Pancreas (tissue), 10 donors: Measurements from ENCODE around the gene BRSK1. TPM values are rescaled to one million over a fixed set of nuclear protein-coding genes. Genes with fewer than 3 reads are reported as not detected.

Source experiments
- ATAC-seq, 4 donors: fragments of 200-7000 bp; cut with Tn5 transposase; one replicate each; pipeline versions ENCODE4 v1.8.0 to v1.9.1; 2020; ENCODE audit warnings: mild to moderate bottlenecking in 4 of 4, moderate library complexity in 4 of 4
- DNase-seq, 6 donors: peaks; one replicate each; pipeline ENCODE4 v3.0.0-alpha.2; 2020
- FAIRE-seq: peaks from 2 replicates; lab custom pipeline; 2012; peaks lifted over from hg19 to GRCh38; lab: Jason Lieb, UNC
- H3K27ac ChIP-seq, 4 donors: fragments of 200-600 bp; sonication (generic); 1 replicate in 3 of 4; 2 replicates in 1 of 4; pipeline versions ENCODE4 v1.5.0 to v1.8.0; 2020
- H3K27me3 ChIP-seq, 4 donors: fragments of 200-600 bp; one replicate each; pipeline ENCODE4 v1.8.0; 2021
- H3K36me3 ChIP-seq, 3 donors: fragments of 200-600 bp; sonication (generic) in 1 of 3; one replicate each; pipeline versions ENCODE4 v1.5.0 to v1.8.0; 2020 to 2021
- H3K4me1 ChIP-seq, 3 donors: fragments of 200-600 bp; one replicate each; pipeline ENCODE4 v1.8.0; 2021
- H3K4me3 ChIP-seq, 4 donors: fragments of 200-600 bp; sonication (generic) in 2 of 4; one replicate each; pipeline versions ENCODE4 v1.5.0 to v1.8.0; 2020 to 2021
- H3K9me3 ChIP-seq, 4 donors: fragments of 200-600 bp; one replicate each; pipeline ENCODE4 v1.8.0; 2021
- CTCF ChIP-seq, 4 donors: fragments of 200-600 bp; sonication (generic) in 3 of 4; IDR thresholded peaks; one replicate each; pipeline versions ENCODE4 v1.5.0 to v1.8.0; 2021; ENCODE audit warnings: antibody characterized with exemption in 4 of 4
- WGBS, 2 donors: extraction: QIAGEN DNeasy Blood & Tissue Kit; methylation state at CpG; one replicate each; pipeline ENCODE4 v1.1.7; 2013; 5-methylcytosine and 5-hydroxymethylcytosine counted together
- intact Hi-C, 3 donors: fragments of 100-400 bp; cut with DNase I; formaldehyde crosslinking; loops; one replicate each; pipeline versions ENCODE4 v1.11.1 to v1.14.2; 2022
- polyA plus RNA-seq, 2 donors: library from polyadenylated mRNA; stranded (reverse); fragments of 200-250 nt; gene quantifications; one replicate each; pipeline ENCODE4 v1.2.3, GENCODE V29; 2013
- total RNA-seq, 6 donors: library from RNA; stranded (reverse); fragmentation: NEBNext Ultra II Directional in 4 of 6; extraction: Animal tissue kit (Norgen Biotek cat#: 25700) in 4 of 6; gene quantifications; one replicate each; pipeline versions ENCODE4 v1.2.1 to v1.2.4, GENCODE V29; 2021 to 2023
- donor health status: healthy with polysubstance abuse.
- donor health status: DM: no; HTN: no; CAD: no; lungs with moderate emphysema.
- donor health status: DM: no; HTN: no; CAD: no.
- donor health status: control.
- donor health status: control.
- donor health status: Bipolar disorder and iron deficiency.
- donor health status: DM: yes; HTN: yes; CAD: no.
- donor health status: DM: no; HTN: no; CAD: no.
- donor health status: DM: no; HTN: no; CAD: no.
- donor health status: DM: yes; HTN: yes; CAD: no.

BRSK1 gene
- total and polyA plus RNA-seq, 8 donors: 0.46 to 9.2 (median 2.0) TPM

GRCh38 chr19:55241143-55241934 lies 42.5 kb upstream of the BRSK1 start:
- TF ChIP-seq CTCF (IDR thresholded peaks at IDR 0.05): no peak
- no peaks in the 10 kb centered on the region for H3K4me1 ChIP-seq
- H3K27me3 ChIP-seq: no peaks in the 10 kb centered on the region
- ATAC-seq (peak in 1 of 4 donors; percentile 23), FAIRE-seq (no peak), DNase-seq (peak in 1 of 6 donors; percentile 24)
- H3K4me3 ChIP-seq: no peak overlapping the region
- intact Hi-C loops: no loop called here
- peaks cover 5 to 80% (median 40%) of the 10 kb centered on the region in 3 donors for H3K36me3 ChIP-seq
- H3K9me3 ChIP-seq: no peaks in the 10 kb centered on the region
- H3K27ac ChIP-seq: no peak overlapping the region
- 92 to 93% methylated on average over 35 to 37 of the region's 37 CpGs for WGBS, 2 donors

GRCh38 chr19:55241935-55242464 lies 41.8 kb upstream of the BRSK1 start:
- ATAC-seq: no peak

GRCh38 chr19:55242517-55242916 lies 41.3 kb upstream of the BRSK1 start:
- Histone ChIP-seq H3K27ac (no peak overlapping the region), H3K9me3 (no peaks in the 10 kb centered on the region), H3K27me3 (no peaks in the 10 kb centered on the region), H3K4me3 (no peak overlapping the region), H3K4me1 (no peaks in the 10 kb centered on the region), H3K36me3 (peaks cover 5 to 77% (median 38%) of the 10 kb centered on the region in 3 donors)
- intact Hi-C loops: no loop called here
- 84 to 87% methylated on average over 7 of the region's 7 CpGs for WGBS, 2 donors
- no peak for TF ChIP-seq CTCF (IDR thresholded peaks at IDR 0.05)
- no peak for FAIRE-seq
- no peak for ATAC-seq
- no peak for DNase-seq

More at GRCh38 chr19:55241935-55242464, 41.8 kb upstream of the BRSK1 start:
- Histone ChIP-seq H3K4me3 (no peak overlapping the region), H3K36me3 (peaks cover 5 to 77% (median 38%) of the 10 kb centered on the region in 3 donors), H3K4me1 (no peaks in the 10 kb centered on the region), H3K27ac (no peak overlapping the region), H3K27me3 (no peaks in the 10 kb centered on the region), H3K9me3 (no peaks in the 10 kb centered on the region)
- TF ChIP-seq CTCF (IDR thresholded peaks at IDR 0.05): no peak
- 92 to 94% methylated on average over 16 of the region's 16 CpGs for WGBS, 2 donors
- DNase-seq (peak in 1 of 6 donors; percentile 45), FAIRE-seq (no peak)
- intact Hi-C loops: no loop called here

GRCh38 chr19:55244004-55244680 lies 39.7 kb upstream of the BRSK1 start:
- intact Hi-C loops: no loop called here
- Histone ChIP-seq H3K36me3 (peaks cover 4 to 62% (median 33%) of the 10 kb centered on the region in 3 donors), H3K27me3 (no peaks in the 10 kb centered on the region), H3K4me1 (no peaks in the 10 kb centered on the region), H3K4me3 (no peak overlapping the region), H3K9me3 (no peaks in the 10 kb centered on the region), H3K27ac (no peak overlapping the region)
- WGBS, 2 donors: 85 to 91% methylated on average over 12 of the region's 12 CpGs
- FAIRE-seq: no peak
- DNase-seq: peak in 1 of 6 donors; percentile 5
- ATAC-seq: no peak
- no peak for TF ChIP-seq CTCF (IDR thresholded peaks at IDR 0.05)
